NT2/D1 (cell line): Measurements from ENCODE around the gene SPATA7.
A peak's percentile ranks its signal among the peaks of the same experiment; 100 is the strongest.

ENCODE experiments used
- DNase-seq: peaks from one replicate; pipeline ENCODE4 v3.0.0-alpha.2; 2011; ENCODE audit warnings: low read depth, low spot score
- H3K27me3 ChIP-seq: 2 replicates; pipeline ENCODE4 v1.6.0; 2011; ENCODE audit warnings: mild to moderate bottlenecking; ENCODE audit not compliant: insufficient read length, insufficient read depth
- H3K36me3 ChIP-seq: 2 replicates; pipeline ENCODE4 v1.6.1; 2011; ENCODE audit warnings: mild to moderate bottlenecking, low read length, mixed read lengths; ENCODE audit not compliant: insufficient read depth, insufficient read length
- H3K4me1 ChIP-seq: 2 replicates; pipeline ENCODE4 v1.5.1; 2011; ENCODE audit not compliant: insufficient read depth, insufficient read length
- H3K4me3 ChIP-seq: 2 replicates; pipeline ENCODE4 v1.5.1; 2011; ENCODE audit warnings: low read depth; ENCODE audit not compliant: insufficient read length
- H3K9ac ChIP-seq: 2 replicates; pipeline ENCODE4 v1.6.0; 2011; ENCODE audit warnings: low read depth; ENCODE audit not compliant: insufficient read length
- H3K9me3 ChIP-seq: 2 replicates; pipeline ENCODE4 v1.5.1; 2011; ENCODE audit warnings: mild to moderate bottlenecking, low read length; ENCODE audit not compliant: insufficient read depth
- SUZ12 ChIP-seq: IDR thresholded peaks from 2 replicates; pipeline ENCODE4 v1.6.1; 2011; ENCODE audit not compliant: insufficient read length, insufficient read depth; ENCODE audit errors: extremely low read depth
- YY1 ChIP-seq: IDR thresholded peaks from 2 replicates; pipeline ENCODE4 v1.6.1; 2011; ENCODE audit not compliant: insufficient read length, insufficient read depth
- ZNF274 ChIP-seq: IDR thresholded peaks from 2 replicates; pipeline ENCODE4 v1.6.1; 2011; ENCODE audit warnings: mild to moderate bottlenecking, low read depth, low read length

Gene SPATA7

DNA sequence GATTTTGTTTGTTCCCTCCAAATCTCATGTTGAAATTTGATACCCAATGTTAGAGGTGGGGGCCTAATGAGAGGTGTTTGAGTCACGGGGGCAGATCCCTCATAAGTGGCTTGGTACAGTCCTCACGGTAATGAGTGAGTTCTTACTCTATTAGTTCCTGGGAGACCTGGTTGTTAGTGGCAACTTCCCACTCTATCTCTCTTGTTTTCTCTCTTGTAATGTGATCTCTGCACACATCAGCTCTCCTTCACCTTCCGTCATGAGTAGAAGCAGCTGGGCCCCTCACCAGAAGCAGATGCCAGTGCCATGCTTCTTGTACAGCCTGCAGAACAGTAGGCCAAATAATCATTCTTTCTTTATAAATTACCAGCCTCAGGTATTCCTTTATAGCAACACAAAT is 32.8 kb upstream of the SPATA7 start:
- Histone ChIP-seq H3K36me3 (no peaks in the 10 kb centered on the region), H3K9ac (no peak overlapping the region), H3K9me3 (no peaks in the 10 kb centered on the region), H3K4me3 (no peak overlapping the region), H3K4me1 (no peaks in the 10 kb centered on the region), H3K27me3 (no peaks in the 10 kb centered on the region)
- DNase-seq, result no peak
- TF ChIP-seq YY1 (no peak), SUZ12 (no peak), ZNF274 (no peak)

GRCh38 chr14:88354358-88354757 is 31.1 kb upstream of the SPATA7 start:
- Histone ChIP-seq H3K36me3 (no peaks in the 10 kb centered on the region), H3K9me3 (no peaks in the 10 kb centered on the region), H3K4me1 (no peaks in the 10 kb centered on the region), H3K4me3 (no peak overlapping the region), H3K27me3 (no peaks in the 10 kb centered on the region), H3K9ac (no peak overlapping the region)
- DNase-seq, result no peak
- TF ChIP-seq ZNF274 (no peak), SUZ12 (no peak), YY1 (no peak)

GRCh38 chr14:88359500-88359899 is 26.0 kb upstream of the SPATA7 start:
- H3K9me3 ChIP-seq, result peaks cover 9% of the 10 kb centered on the region
- no peaks in the 10 kb centered on the region for H3K36me3 ChIP-seq
- DNase-seq, result no peak
- no peak overlapping the region for H3K9ac ChIP-seq
- H3K4me3 ChIP-seq, result no peak overlapping the region
- no peaks in the 10 kb centered on the region for H3K4me1 ChIP-seq
- TF ChIP-seq SUZ12 (no peak), ZNF274 (no peak)
- no peaks in the 10 kb centered on the region for H3K27me3 ChIP-seq

- Histone ChIP-seq H3K4me1 (no peaks in the 10 kb centered on the region), H3K27me3 (no peaks in the 10 kb centered on the region), H3K9ac (no peak overlapping the region), H3K4me3 (no peak overlapping the region), H3K36me3 (no peaks in the 10 kb centered on the region), H3K9me3 (peaks cover 21% of the 10 kb centered on the region)
- no peak for DNase-seq
- TF ChIP-seq ZNF274 (no peak), SUZ12 (no peak), YY1 (no peak)
Observed at GRCh38 chr14:88363644-88364043, 21.8 kb upstream of the SPATA7 start.

- Histone ChIP-seq H3K9me3 (peaks cover 21% of the 10 kb centered on the region), H3K36me3 (no peaks in the 10 kb centered on the region), H3K27me3 (no peaks in the 10 kb centered on the region), H3K4me3 (no peak overlapping the region), H3K4me1 (no peaks in the 10 kb centered on the region), H3K9ac (no peak overlapping the region)
- TF ChIP-seq SUZ12 (no peak), ZNF274 (no peak), YY1 (no peak)
- peak; percentile 67 for DNase-seq
Observed at GRCh38 chr14:88364710-88365413, 20.6 kb upstream of the SPATA7 start.

DNA sequence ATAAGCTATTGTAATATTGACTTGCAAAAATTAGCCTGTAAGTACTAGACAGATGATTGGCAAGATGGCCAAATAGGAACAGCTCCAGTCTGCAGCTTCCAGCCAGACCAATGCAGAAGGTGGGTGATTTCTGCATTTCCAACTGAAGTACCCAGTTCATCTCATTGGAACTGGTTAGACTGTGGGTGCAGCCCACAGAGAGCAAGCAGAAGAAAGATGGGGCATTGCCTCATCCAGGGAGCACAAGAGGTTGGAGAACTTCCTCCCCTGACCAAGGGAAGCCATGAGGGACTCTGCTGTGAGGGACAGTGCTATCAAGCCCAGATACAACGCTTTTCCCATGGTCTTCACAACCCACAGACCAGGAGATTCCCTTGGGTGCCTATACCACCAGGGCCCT is 16.0 kb upstream of the SPATA7 start:
- Histone ChIP-seq H3K4me1 (no peaks in the 10 kb centered on the region), H3K4me3 (no peak overlapping the region), H3K9ac (no peak overlapping the region), H3K27me3 (no peaks in the 10 kb centered on the region), H3K9me3 (peaks cover 12% of the 10 kb centered on the region), H3K36me3 (no peaks in the 10 kb centered on the region)
- DNase-seq, result no peak
- no peak for TF ChIP-seq ZNF274
- no peak for TF ChIP-seq YY1
- TF ChIP-seq SUZ12, result no peak

- H3K36me3 ChIP-seq, result no peaks in the 10 kb centered on the region
- no peak overlapping the region for H3K9ac ChIP-seq
- no peak overlapping the region for H3K4me3 ChIP-seq
- DNase-seq, result no peak
- no peaks in the 10 kb centered on the region for H3K4me1 ChIP-seq
- no peaks in the 10 kb centered on the region for H3K9me3 ChIP-seq
- H3K27me3 ChIP-seq, result peaks cover 6% of the 10 kb centered on the region
- TF ChIP-seq SUZ12 (no peak), ZNF274 (no peak), YY1 (no peak)
Observed at GRCh38 chr14:88379706-88380343, 5.6 kb upstream of the SPATA7 start.
